Aorta (tissue), 5 donors: ENCODE data around the gene GRAMD2A. TPM values are rescaled to one million over a fixed set of nuclear protein-coding genes. Genes with fewer than 3 reads are reported as not detected.
A peak's percentile ranks its signal among the peaks of the same experiment; 100 is the strongest.

Source experiments
- ATAC-seq: fragments of 200-7000 bp; cut with Tn5 transposase; one replicate; pipeline ENCODE4 v1.9.1; 2022; ENCODE audit warnings: moderate library complexity; ENCODE audit not compliant: low FRiP score
- DNase-seq, 2 donors: peaks; one replicate each; pipeline ENCODE4 v3.0.0-alpha.2; 2020
- H3K27ac ChIP-seq, 2 donors: one replicate each; pipeline ENCODE4 v1.5.1; 2013; ENCODE audit warnings: low read length in 2 of 2, mild to moderate bottlenecking in 2 of 2, moderate library complexity in 2 of 2, control low read depth in 1 of 2, inconsistent platforms in 1 of 2, low read depth in 1 of 2
- H3K27me3 ChIP-seq, 2 donors: one replicate each; pipeline ENCODE4 v1.6.1; 2013; ENCODE audit warnings: control low read depth in 1 of 2, low read length in 1 of 2, mild to moderate bottlenecking in 1 of 2, moderate library complexity in 1 of 2; ENCODE audit not compliant: insufficient read depth in 2 of 2, control insufficient read depth in 1 of 2
- H3K36me3 ChIP-seq, 2 donors: one replicate each; pipeline ENCODE4 v1.6.1; 2013; ENCODE audit warnings: control low read depth in 1 of 2, low read length in 1 of 2, mild to moderate bottlenecking in 1 of 2; ENCODE audit not compliant: insufficient read depth in 2 of 2, control insufficient read depth in 1 of 2
- H3K4me1 ChIP-seq, 2 donors: one replicate each; pipeline ENCODE4 v1.6.1; 2013; ENCODE audit warnings: low read length in 2 of 2, control low read depth in 1 of 2, mild to moderate bottlenecking in 1 of 2, moderate library complexity in 1 of 2; ENCODE audit not compliant: insufficient read depth in 2 of 2, control insufficient read depth in 1 of 2
- H3K4me3 ChIP-seq, 2 donors: one replicate each; pipeline ENCODE4 v1.5.1; 2013; ENCODE audit warnings: low read length in 2 of 2, control low read depth in 1 of 2, mild to moderate bottlenecking in 1 of 2
- H3K9me3 ChIP-seq: one replicate; pipeline ENCODE4 v1.6.1; 2013; ENCODE audit warnings: mild to moderate bottlenecking, low read length; ENCODE audit not compliant: control insufficient read depth
- WGBS, 2 donors: extraction: QIAGEN DNeasy Blood & Tissue Kit; methylation state at CpG; one replicate each; pipeline ENCODE4 v1.1.7; 2013; 5-methylcytosine and 5-hydroxymethylcytosine counted together
- intact Hi-C, 2 donors: fragments of 100-400 bp; cut with DNase I; formaldehyde crosslinking; loops; one replicate each; pipeline versions ENCODE4 v1.14.2 to v1.15.0; 2022
- polyA plus RNA-seq, 2 donors: library from polyadenylated mRNA; stranded (reverse); fragments of 200-250 nt; gene quantifications; one replicate each; pipeline ENCODE4 v1.2.3, GENCODE V29; 2013
- total RNA-seq, 2 donors: library from RNA; stranded (reverse); fragmentation: NEBNext Ultra II Directional; extraction: Animal tissue kit (Norgen Biotek cat#: 25700); gene quantifications; one replicate each; pipeline ENCODE4 v1.2.1, GENCODE V29; 2021
- donor health status: healthy with polysubstance abuse.
- donor health status: Bipolar disorder and iron deficiency.
- donor health status: DM: no; HTN: no; CAD: no.
- donor health status: DM: no; HTN: no; CAD: no.
- donor health status: DM: yes; HTN: yes; CAD: no.

The GRAMD2A gene
- total and polyA plus RNA-seq, 4 donors = 0.13 to 1.5 (median 0.56) TPM

- H3K4me1 ChIP-seq = no peaks in the 10 kb centered on the region
- 90 to 95% methylated on average over 10 of the region's 10 CpGs for WGBS, 2 donors
- H3K4me3 ChIP-seq = no peak overlapping the region
- H3K9me3 ChIP-seq = no peaks in the 10 kb centered on the region
- ATAC-seq (no peak), DNase-seq (no peak)
- no peaks in the 10 kb centered on the region for H3K27me3 ChIP-seq
- no peak overlapping the region for H3K27ac ChIP-seq
- peaks cover 15 to 34% of the 10 kb centered on the region in 2 donors for H3K36me3 ChIP-seq
- intact Hi-C loops = no loop called here
These were observed 8.5 kb upstream of the GRAMD2A start for GRCh38 chr15:72205896-72206676.

- no peak for ATAC-seq
- DNase-seq = no peak
- no peaks in the 10 kb centered on the region for H3K4me1 ChIP-seq
- no peaks in the 10 kb centered on the region for H3K9me3 ChIP-seq
- no peaks in the 10 kb centered on the region for H3K27me3 ChIP-seq
- peaks cover 15 to 34% of the 10 kb centered on the region in 2 donors for H3K36me3 ChIP-seq
- intact Hi-C loops = no loop called here
- H3K4me3 ChIP-seq = no peak overlapping the region
- WGBS, 2 donors = 93 to 95% methylated on average over 2 of the region's 2 CpGs
- no peak overlapping the region for H3K27ac ChIP-seq
These were observed 7.7 kb upstream of the GRAMD2A start for GRCh38 chr15:72205273-72205672.

GRCh38 chr15:72203507-72203837, 5.9 kb upstream of the GRAMD2A start:
- ATAC-seq (peak; percentile 83), DNase-seq (peak; percentile 86)
- no peaks in the 10 kb centered on the region for H3K9me3 ChIP-seq
- H3K4me1 ChIP-seq = no peaks in the 10 kb centered on the region
- peaks cover 15 to 33% of the 10 kb centered on the region in 2 donors for H3K36me3 ChIP-seq
- H3K27ac ChIP-seq = peak overlapping the region in 1 of 2 donors; percentile 58
- no peaks in the 10 kb centered on the region for H3K27me3 ChIP-seq
- no peak overlapping the region for H3K4me3 ChIP-seq
- 2 to 4% methylated on average over 5 of the region's 5 CpGs for WGBS, 2 donors
- intact Hi-C loops = loop anchor here (5.0 kb wide), 2 partner anchors 79 to 84 kb away; no protein-coding TSS in a partner anchor

GRCh38 chr15:72202801-72203506, 5.4 kb upstream of the GRAMD2A start:
- peaks cover 11 to 30% of the 10 kb centered on the region in 2 donors for H3K36me3 ChIP-seq
- H3K9me3 ChIP-seq = no peaks in the 10 kb centered on the region
- peak overlapping the region in 1 of 2 donors; percentile 58 for H3K27ac ChIP-seq
- H3K4me1 ChIP-seq = no peaks in the 10 kb centered on the region
- WGBS, 2 donors = 67 to 68% methylated on average over 8 of the region's 8 CpGs
- DNase-seq = no peak
- ATAC-seq = no peak
- no peak overlapping the region for H3K4me3 ChIP-seq
- intact Hi-C loops = loop anchor here (5.0 kb wide), 2 partner anchors 79 to 84 kb away; no protein-coding TSS in a partner anchor
- no peaks in the 10 kb centered on the region for H3K27me3 ChIP-seq

- no peaks in the 10 kb centered on the region for H3K9me3 ChIP-seq
- H3K4me1 ChIP-seq = no peaks in the 10 kb centered on the region
- no peak overlapping the region for H3K4me3 ChIP-seq
- WGBS, 2 donors = 91 to 92% methylated on average over 13 of the region's 13 CpGs
- peaks cover 10 to 24% of the 10 kb centered on the region in 2 donors for H3K36me3 ChIP-seq
- intact Hi-C loops = loop anchor here (5.0 kb wide), 2 partner anchors 80 to 85 kb away; no protein-coding TSS in a partner anchor
- ATAC-seq (no peak), DNase-seq (no peak)
- H3K27ac ChIP-seq = no peak overlapping the region
- H3K27me3 ChIP-seq = no peaks in the 10 kb centered on the region
These were observed 4.7 kb upstream of the GRAMD2A start for GRCh38 chr15:72202302-72202701.

GRCh38 chr15:72201391-72201921, 3.9 kb upstream of the GRAMD2A start:
- no peak for ATAC-seq
- Histone ChIP-seq H3K4me1 (no peaks in the 10 kb centered on the region), H3K36me3 (peaks cover 7 to 15% of the 10 kb centered on the region in 2 donors), H3K9me3 (no peaks in the 10 kb centered on the region), H3K27ac (no peak overlapping the region), H3K27me3 (no peaks in the 10 kb centered on the region), H3K4me3 (no peak overlapping the region)
- 63 to 73% methylated on average over 3 of the region's 3 CpGs for WGBS, 2 donors
- intact Hi-C loops = loop anchor here (5.0 kb wide), 2 partner anchors 81 to 86 kb away; no protein-coding TSS in a partner anchor
- no peak for DNase-seq

- no peak for DNase-seq
- no peak overlapping the region for H3K27ac ChIP-seq
- 81 to 82% methylated on average over 15 of the region's 15 CpGs for WGBS, 2 donors
- H3K4me1 ChIP-seq = no peaks in the 10 kb centered on the region
- no peak overlapping the region for H3K4me3 ChIP-seq
- no peak for ATAC-seq
- peaks cover 7 to 15% of the 10 kb centered on the region in 2 donors for H3K36me3 ChIP-seq
- intact Hi-C loops = loop anchor here (5.0 kb wide), 2 partner anchors 82 to 87 kb away; no protein-coding TSS in a partner anchor
- H3K27me3 ChIP-seq = no peaks in the 10 kb centered on the region
- no peaks in the 10 kb centered on the region for H3K9me3 ChIP-seq
These were observed 3.0 kb upstream of the GRAMD2A start for GRCh38 chr15:72200395-72201237.

GRCh38 chr15:72199721-72200212, 2.2 kb upstream of the GRAMD2A start:
- peak; percentile 74 for ATAC-seq
- no peaks in the 10 kb centered on the region for H3K9me3 ChIP-seq
- H3K27me3 ChIP-seq = no peaks in the 10 kb centered on the region
- H3K27ac ChIP-seq = peak overlapping the region in 1 of 2 donors; percentile 27
- H3K36me3 ChIP-seq = peaks cover 5 to 13% of the 10 kb centered on the region in 2 donors
- intact Hi-C loops = loop anchor here (5.0 kb wide), 4 partner anchors 73 to 178 kb away; partner anchors contain the start of genes HEXA (in 1 of the 2) and PARP6 (in 1 of the 2)
- H3K4me1 ChIP-seq = no peaks in the 10 kb centered on the region
- DNase-seq = peak in 1 of 2 donors; percentile 79
- H3K4me3 ChIP-seq = no peak overlapping the region
- WGBS, 2 donors = 26 to 38% methylated on average over 2 of the region's 2 CpGs
